Activated CD4-positive, alpha-beta T cell treated with anti-CD3 and anti-CD28 coated beads for 1 hour (primary cell): ENCODE results near the gene SORT1.
"Not testable (repeated sequence)": the region's sequence is repeated elsewhere in the genome, so short reads cannot be mapped to it uniquely, and the experiment has no call there.

Source experiments
- DNase-seq: peaks from one replicate; pipeline ENCODE4 v3.0.0-alpha.2; 2020

SORT1 gene

DNA sequence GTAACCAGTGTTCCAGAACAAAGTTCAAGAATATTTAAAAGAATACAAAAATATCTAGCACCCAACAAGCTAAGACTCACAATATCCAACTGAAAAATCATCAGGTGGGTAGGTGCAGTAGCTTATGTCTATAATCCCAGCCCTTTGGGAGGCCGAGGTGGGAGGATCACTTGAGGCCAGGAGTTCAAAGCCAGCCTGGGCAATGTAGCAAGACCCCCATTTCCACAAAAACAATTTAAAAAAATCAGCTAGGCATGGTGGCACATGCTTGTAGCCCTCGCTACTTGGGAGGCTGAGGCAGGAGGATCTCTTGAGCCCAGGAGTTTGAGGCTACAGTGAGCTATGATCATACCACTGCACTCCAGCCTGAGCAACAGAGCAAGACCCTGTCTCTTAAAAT, 24.0 kb downstream of the SORT1 start:
- DNase-seq = not testable (repeated sequence)

DNA sequence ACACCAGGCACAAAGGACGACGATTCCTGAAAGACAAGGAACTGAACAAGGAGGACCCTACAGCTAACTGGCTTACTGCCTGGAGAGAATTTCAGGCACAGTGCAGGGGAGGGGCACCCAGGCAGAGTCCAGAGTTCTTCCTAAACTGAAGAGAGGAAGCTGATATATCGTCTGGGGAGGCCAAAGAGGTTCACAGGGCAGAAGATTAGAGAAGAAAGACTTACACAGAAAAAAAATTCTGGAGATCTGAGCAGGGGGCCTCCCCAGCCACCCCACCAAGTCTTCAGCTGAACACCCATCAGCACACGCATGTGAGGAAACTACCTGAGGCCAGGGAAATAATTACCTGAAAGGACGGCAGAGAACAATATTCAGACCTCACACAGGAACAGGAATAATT, 24.6 kb downstream of the SORT1 start:
- no peak for DNase-seq

- DNase-seq = no peak
Measured at GRCh38 chr1:109372281-109372680, 25.4 kb downstream of the SORT1 start.

GRCh38 chr1:109371341-109371739, 26.4 kb downstream of the SORT1 start:
- DNase-seq = no peak

GRCh38 chr1:109370712-109371340, 26.9 kb downstream of the SORT1 start:
- DNase-seq = no peak

DNA sequence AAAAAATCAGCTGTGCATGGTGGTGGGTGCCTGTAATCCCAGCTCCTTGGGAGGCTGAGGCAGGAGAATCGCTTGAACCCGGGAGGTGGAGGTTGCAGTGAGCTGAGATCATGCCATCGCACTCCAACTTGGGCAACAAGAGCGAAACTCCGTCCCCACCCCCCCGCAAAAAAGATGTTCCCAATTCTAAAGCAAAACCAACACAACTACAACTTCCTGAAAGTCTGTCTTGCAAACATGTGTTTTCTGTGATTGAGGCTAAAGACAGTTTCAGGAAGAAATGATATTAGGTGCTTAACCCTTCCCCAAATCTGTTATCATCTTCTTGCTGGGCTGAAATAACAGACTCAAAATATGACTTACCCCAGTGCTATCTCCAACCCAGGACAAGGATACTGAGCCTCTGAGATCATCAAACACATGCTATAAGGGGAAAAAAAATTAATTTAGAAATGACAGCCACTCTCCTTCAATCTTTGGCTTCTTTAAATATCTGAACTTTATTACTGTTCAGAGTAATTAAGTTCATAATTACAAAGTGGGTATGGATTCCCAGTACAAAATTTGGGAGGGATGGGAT, 28.5 kb downstream of the SORT1 start:
- DNase-seq = no peak

- DNase-seq = no peak
Measured at GRCh38 chr1:109368464-109368863, 29.3 kb downstream of the SORT1 start.

GRCh38 chr1:109367626-109368025, 30.1 kb downstream of the SORT1 start:
- no peak for DNase-seq

- no peak for DNase-seq
Measured at GRCh38 chr1:109365642-109366204, 32.0 kb downstream of the SORT1 start.

- no peak for DNase-seq
Measured at GRCh38 chr1:109361649-109362048, 36.1 kb downstream of the SORT1 start.

- no peak for DNase-seq
Measured at GRCh38 chr1:109361069-109361468, 36.6 kb downstream of the SORT1 start.

GRCh38 chr1:109357616-109358015, 40.1 kb downstream of the SORT1 start:
- DNase-seq = no peak

- DNase-seq = no peak
Measured at GRCh38 chr1:109356915-109357314, 40.8 kb downstream of the SORT1 start.

DNA sequence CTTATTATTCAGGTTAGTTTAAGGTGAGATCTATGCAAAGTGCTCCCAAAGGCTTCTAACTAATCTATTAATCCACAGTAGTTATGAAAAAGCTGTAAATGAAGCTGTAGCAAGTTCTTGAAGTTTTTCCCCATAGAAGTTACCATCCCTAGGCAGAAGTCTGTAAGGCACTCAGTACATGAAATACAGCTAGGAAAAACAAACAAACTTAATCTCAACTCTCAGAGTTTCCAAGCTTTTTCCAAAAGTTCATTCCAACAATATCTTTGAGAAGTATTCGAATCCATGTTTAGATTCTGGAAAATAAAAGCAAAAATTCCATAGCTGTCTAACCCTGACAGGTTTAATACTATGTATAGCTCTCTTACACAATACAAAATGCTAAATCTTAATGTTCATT, 41.2 kb downstream of the SORT1 start:
- no peak for DNase-seq

- DNase-seq = no peak
Measured at GRCh38 chr1:109354929-109355328, 42.8 kb downstream of the SORT1 start.

GRCh38 chr1:109351457-109351856, 46.3 kb downstream of the SORT1 start:
- DNase-seq = no peak

GRCh38 chr1:109350655-109351054, 47.1 kb downstream of the SORT1 start:
- DNase-seq = no peak

DNA sequence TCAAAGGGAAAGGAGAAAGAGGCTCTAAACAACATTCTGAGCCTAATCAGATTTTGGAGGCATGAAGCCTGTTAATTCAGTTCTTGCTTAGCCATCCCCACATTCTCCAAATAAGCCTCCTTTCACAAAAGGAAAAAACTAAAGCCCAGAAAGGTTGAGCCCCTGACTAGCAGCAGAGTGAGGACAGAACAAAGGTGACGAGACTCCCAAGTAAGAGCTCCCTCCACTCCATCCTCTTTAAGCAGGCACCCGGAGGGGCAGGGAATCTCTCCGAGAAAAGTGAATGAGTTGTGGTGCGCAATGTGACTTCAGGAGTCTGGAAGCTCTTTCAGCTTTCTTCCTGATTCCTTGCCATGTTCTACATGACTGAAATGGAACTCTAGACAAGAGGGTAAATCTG, 47.5 kb downstream of the SORT1 start:
- no peak for DNase-seq

DNA sequence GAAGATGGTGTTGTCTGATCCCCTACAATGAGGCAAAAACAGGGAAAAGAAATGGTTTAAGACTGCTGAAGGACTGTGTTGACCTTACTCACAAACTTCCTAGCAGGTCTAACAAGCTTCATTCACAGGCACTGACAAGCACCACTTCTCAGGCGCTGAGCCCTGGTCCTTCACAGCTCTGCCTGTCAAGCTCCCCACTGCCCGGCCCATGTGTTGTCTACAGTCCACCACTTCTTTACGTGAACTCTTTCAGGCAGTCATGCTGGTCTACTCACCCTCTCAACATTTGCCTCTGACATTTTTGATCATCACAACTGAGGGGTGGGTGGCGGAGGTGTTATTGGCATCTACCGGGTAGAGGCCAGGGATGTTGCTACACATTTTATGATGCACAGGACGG, 50.2 kb downstream of the SORT1 start:
- DNase-seq = no peak

DNA sequence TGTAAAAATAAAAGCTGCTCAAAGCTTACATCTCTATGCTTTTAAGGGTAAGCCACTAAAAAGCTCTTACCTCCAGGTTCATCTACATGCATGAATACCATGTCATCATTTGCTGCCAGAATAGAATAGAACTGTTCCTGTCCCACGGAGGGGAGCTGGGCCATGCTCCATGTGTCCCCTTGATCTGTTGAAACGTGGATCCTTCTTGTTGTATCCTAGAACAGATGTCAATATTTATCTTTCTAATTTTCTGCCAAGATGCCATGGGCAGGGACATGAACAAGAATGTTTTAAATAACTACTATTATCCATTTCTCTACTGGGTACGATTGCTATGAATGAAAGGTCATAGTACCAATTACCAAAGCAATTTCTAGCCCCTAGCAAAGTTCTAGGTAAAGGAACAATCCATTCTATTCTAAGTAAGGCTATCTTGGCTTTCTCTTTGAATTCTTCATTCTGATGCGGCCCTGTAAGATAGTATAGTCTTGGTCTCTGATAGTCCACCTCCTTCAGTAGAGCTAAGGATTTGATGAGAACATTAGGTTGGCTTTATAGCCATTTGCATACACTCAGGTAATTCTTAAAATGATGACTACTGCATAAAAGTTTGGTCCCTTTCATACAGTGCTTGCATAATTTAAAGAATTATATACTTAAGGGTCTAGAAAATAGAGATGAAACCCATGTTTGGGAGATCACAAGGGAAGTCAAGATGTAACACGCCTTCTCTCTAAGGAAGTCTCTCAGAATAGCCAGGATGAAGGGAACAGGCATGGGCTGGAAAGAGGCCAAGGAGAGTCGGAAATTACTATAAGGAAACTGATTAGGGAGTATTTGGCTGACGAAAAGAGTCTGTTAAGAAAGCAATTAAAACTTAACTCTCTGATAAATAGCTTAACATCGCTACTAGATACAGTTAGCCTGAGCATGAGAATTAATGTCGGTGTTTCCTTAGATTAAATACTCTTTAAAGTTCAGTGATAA, 55.5 kb downstream of the SORT1 start:
- no peak for DNase-seq

- DNase-seq = no peak
Measured at GRCh38 chr1:109338608-109339007, 59.1 kb downstream of the SORT1 start.

DNA sequence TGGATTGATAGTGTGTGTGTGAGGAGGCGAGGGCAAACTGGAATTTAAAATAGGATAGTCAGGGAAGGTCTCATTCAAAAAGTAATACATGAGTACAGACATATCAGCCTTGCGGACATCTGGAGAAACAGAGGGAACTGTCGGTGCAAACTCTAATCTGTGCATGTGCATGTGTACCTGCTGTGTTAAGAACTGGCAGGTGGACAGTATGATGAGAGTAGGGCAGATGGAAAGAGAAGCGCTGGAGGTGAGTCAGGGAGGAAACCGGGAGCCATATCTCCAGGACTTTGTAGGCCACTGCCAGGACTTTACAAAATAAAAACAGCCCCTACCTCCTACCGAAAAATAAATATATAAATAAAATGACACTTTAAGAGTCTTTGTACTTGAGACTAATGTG, 59.6 kb downstream of the SORT1 start:
- DNase-seq = no peak

DNA sequence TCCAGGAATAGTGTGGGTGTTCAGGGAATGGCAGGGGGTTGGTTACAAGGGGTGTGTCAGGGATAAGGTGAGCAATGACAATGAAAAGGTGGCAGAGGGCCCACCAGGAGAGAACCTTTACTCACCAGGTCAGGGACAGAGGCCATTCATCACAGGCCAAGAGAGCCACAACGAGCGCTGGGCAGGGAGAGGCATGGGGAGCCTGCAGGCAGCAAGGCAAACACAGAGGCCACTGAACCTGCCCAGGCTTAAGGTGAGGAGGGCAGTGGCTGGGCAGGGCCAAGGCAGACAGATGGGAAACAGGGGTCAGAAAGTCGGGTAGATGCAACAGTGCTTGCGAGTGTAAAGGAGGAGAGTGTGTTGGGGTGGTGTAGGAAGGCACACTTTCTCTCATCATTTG, 62.6 kb downstream of the SORT1 start:
- DNase-seq = no peak

DNA sequence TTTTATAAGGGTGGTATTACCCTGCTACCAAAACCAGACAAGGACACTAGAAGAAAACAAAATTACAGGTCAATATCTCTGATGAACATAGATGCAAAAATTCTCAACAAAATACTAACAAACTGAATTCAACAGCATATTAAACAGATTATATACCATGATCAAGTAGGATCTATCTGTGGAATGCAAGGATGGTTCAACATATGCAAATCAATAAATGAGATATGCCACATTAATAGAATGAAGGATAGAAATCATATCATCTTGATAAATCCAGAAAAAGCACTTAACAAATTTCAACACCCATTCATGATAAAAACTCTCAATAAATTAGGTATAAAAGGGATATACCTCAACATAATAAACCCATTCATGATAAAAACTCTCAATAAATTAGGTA, 66.6 kb downstream of the SORT1 start:
- no peak for DNase-seq
